HepG2 (cell line): ENCODE results near the gene ITCH. TPM values are rescaled to one million over a fixed set of nuclear protein-coding genes. Genes with fewer than 3 reads are reported as not detected.

Experiments
- ATAC-seq: fragments of 200-7000 bp; cut with Tn5 transposase; 3 replicates; pipeline ENCODE4 v1.9.1; 2020; ENCODE audit warnings: mild to moderate bottlenecking, moderate library complexity
- BruUV-seq: library from RNA; stranded (reverse); fragments of 400-500 nt; replicated peaks from 2 replicates; lab custom pipeline; 2021; lab: Mats Ljungman, UMichigan
- CTCF ChIA-PET: fragments of 300-600 bp; formaldehyde crosslinking; extraction: SDS; loops from one replicate; lab custom pipeline; 2021; ENCODE audit warnings: low total read pairs, inconsistent platforms, low intra/inter-chr PET ratio; lab: Yijun Ruan, JAX
- POLR2A ChIA-PET: fragments of 350-600 bp; sonication (Branson Sonifier 250); formaldehyde crosslinking; loops from one replicate; lab custom pipeline; 2020; ENCODE audit warnings: antibody characterized with exemption, inconsistent platforms; lab: Yijun Ruan, JAX
- DNase-seq: peaks from one replicate; pipeline ENCODE4 v3.0.0-alpha.2; 2015; ENCODE audit warnings: low spot score
- FAIRE-seq: peaks from 3 replicates; lab custom pipeline; 2011; peaks lifted over from hg19 to GRCh38; lab: Jason Lieb, UNC
- H2AFZ ChIP-seq: one replicate; pipeline ENCODE4 v1.6.1; 2011; ENCODE audit warnings: low read length, inconsistent platforms
- H3K27ac ChIP-seq: fragments of 300-600 bp; 3 replicates; pipeline ENCODE4 v1.8.0; 2011; ENCODE audit warnings: mixed run types, mild to moderate bottlenecking, mixed read lengths, low read length, inconsistent platforms; ENCODE audit not compliant: insufficient read depth; ENCODE audit errors: extremely low read length
- H3K27me3 ChIP-seq, 2 experiments: fragments of 200-600 bp in 1 of 2; 2 replicates in 1 of 2; 3 replicates in 1 of 2; pipeline versions ENCODE4 v1.6.0 to v1.8.0; 2011; ENCODE audit warnings: low read length in 2 of 2, mild to moderate bottlenecking in 2 of 2, moderate library complexity in 2 of 2, inconsistent platforms in 1 of 2; ENCODE audit not compliant: insufficient read depth in 2 of 2, control insufficient read depth in 1 of 2
- H3K36me3 ChIP-seq, 2 experiments: fragments of 200-600 bp in 1 of 2; replicated peaks in 1 of 2; 2 replicates in 1 of 2; 3 replicates in 1 of 2; pipeline versions ENCODE4 v1.5.1 to v1.8.0; 2011; ENCODE audit warnings: low read length in 2 of 2, inconsistent platforms in 1 of 2; ENCODE audit not compliant: insufficient read depth in 2 of 2, control insufficient read depth in 1 of 2
- H3K4me1 ChIP-seq: 2 replicates; pipeline ENCODE4 v1.5.1; 2012; ENCODE audit warnings: low read length, inconsistent platforms; ENCODE audit not compliant: insufficient read depth
- H3K4me2 ChIP-seq: 2 replicates; pipeline ENCODE4 v1.6.0; 2011; ENCODE audit warnings: low read depth, low read length, inconsistent platforms
- H3K4me3 ChIP-seq, 3 experiments: fragments of 200-600 bp in 1 of 3; sonication (generic), shearing (Covaris generic) in 1 of 3; replicated peaks in 1 of 3; 2 replicates each; pipeline ENCODE4 v1.5.1; 2011 to 2016; ENCODE audit warnings: low read length in 3 of 3, inconsistent platforms in 2 of 3, low read depth in 2 of 3, mild to moderate bottlenecking in 2 of 3, control low read depth in 1 of 3, mixed read lengths in 1 of 3; ENCODE audit not compliant: insufficient read depth in 1 of 3
- H3K79me2 ChIP-seq: one replicate; pipeline ENCODE4 v1.6.1; 2011; ENCODE audit warnings: low read length, inconsistent platforms; ENCODE audit not compliant: insufficient read depth
- H3K9ac ChIP-seq: 2 replicates; pipeline ENCODE4 v1.6.0; 2011; ENCODE audit warnings: mild to moderate bottlenecking, low read depth, low read length, inconsistent platforms; ENCODE audit not compliant: insufficient read depth
- H3K9me3 ChIP-seq: 2 replicates; pipeline ENCODE4 v1.5.1; 2012; ENCODE audit warnings: mild to moderate bottlenecking, low read length
- H4K20me1 ChIP-seq: 2 replicates; pipeline ENCODE4 v1.6.0; 2011; ENCODE audit warnings: inconsistent platforms, mild to moderate bottlenecking, low read length, moderate library complexity; ENCODE audit not compliant: insufficient read depth
- HIVEP1 ChIP-seq: sonication (generic); formaldehyde crosslinking; IDR thresholded peaks from 2 replicates; pipeline ENCODE4 v1.4.0; 2020; ENCODE audit warnings: mild to moderate bottlenecking, missing genetic modification reagents
- MLLT10 ChIP-seq: sonication (generic); formaldehyde crosslinking; IDR thresholded peaks from 2 replicates; pipeline ENCODE4 v1.4.0; 2020; ENCODE audit warnings: missing genetic modification reagents
- POGZ ChIP-seq: sonication (generic); formaldehyde crosslinking; IDR thresholded peaks from 2 replicates; pipeline ENCODE4 v1.4.0; 2020; ENCODE audit warnings: mild to moderate bottlenecking, missing genetic modification reagents
- SAP130 ChIP-seq: IDR thresholded peaks from 2 replicates; pipeline ENCODE4 v1.6.1; 2016; ENCODE audit warnings: low read depth
- SNAPC4 ChIP-seq: sonication (generic); formaldehyde crosslinking; IDR thresholded peaks from 2 replicates; pipeline ENCODE4 v1.4.0; 2020; ENCODE audit warnings: mild to moderate bottlenecking, missing genetic modification reagents
- ZBTB20 ChIP-seq: sonication (generic); formaldehyde crosslinking; IDR thresholded peaks from 2 replicates; pipeline ENCODE4 v1.8.1; 2023; ENCODE audit warnings: missing genetic modification reagents, low read depth, mild to moderate bottlenecking, borderline replicate concordance
- ZEB1 ChIP-seq: IDR thresholded peaks from 2 replicates; pipeline ENCODE4 v1.6.1; 2012; ENCODE audit warnings: mild to moderate bottlenecking, low read depth, inconsistent platforms; ENCODE audit not compliant: insufficient replicate concordance
- ZNF281 ChIP-seq: sonication (generic); formaldehyde crosslinking; IDR thresholded peaks from 2 replicates; pipeline ENCODE4 v1.4.0; 2020; ENCODE audit warnings: missing genetic modification reagents, borderline replicate concordance
- ZNF432 ChIP-seq: sonication (generic); formaldehyde crosslinking; IDR thresholded peaks from 2 replicates; pipeline ENCODE4 v1.5.0; 2020; ENCODE audit warnings: missing genetic modification reagents, mild to moderate bottlenecking, borderline replicate concordance
- ZNF496 ChIP-seq: sonication (generic); formaldehyde crosslinking; IDR thresholded peaks from 2 replicates; pipeline ENCODE4 v1.8.1; 2023; ENCODE audit warnings: mild to moderate bottlenecking, moderate library complexity, missing genetic modification reagents; ENCODE audit not compliant: insufficient replicate concordance
- ZNF614 ChIP-seq: IDR thresholded peaks from 2 replicates; pipeline ENCODE4 v1.6.1; 2018; ENCODE audit warnings: missing biosample characterization, missing genetic modification reagents, inconsistent platforms, borderline replicate concordance
- ZNF746 ChIP-seq: sonication (generic); formaldehyde crosslinking; IDR thresholded peaks from 2 replicates; pipeline ENCODE4 v1.8.0; 2022; ENCODE audit warnings: mild to moderate bottlenecking, missing genetic modification reagents
- WGBS: methylation state at CpG from one replicate; pipeline ENCODE4 v1.1.6; 2017; ENCODE audit warnings: low lambda C conversion rate; 5-methylcytosine and 5-hydroxymethylcytosine counted together
- in situ Hi-C: cut with HindIII; loops from 2 replicates; pipeline ENCODE4 v1.10.0; 2017; ENCODE audit warnings: low pct_unique_long_range_greater_than_20kb; ENCODE audit not compliant: extremely low pct_ligation_motif_present
- intact Hi-C: fragments of 100-400 bp; cut with micrococcal nuclease; formaldehyde crosslinking; loops from one replicate; pipeline ENCODE4 v1.10.0; 2022; ENCODE audit not compliant: unreplicated experiment
- polyA plus RNA-seq, 8 experiments: library from polyadenylated mRNA; depleted of rRNA in 3 of 8; stranded (reverse) in 7 of 8; unstranded in 1 of 8; fragments of >200 nt; fragmentation: Illumina TruSeq in 4 of 8; extraction: Trizol in 4 of 8; gene quantifications; 2 replicates each; pipeline versions ENCODE4 v1.2.1 to v1.2.3, GENCODE V29; 2011 to 2016; ENCODE audit warnings: low read depth in 4 of 8, missing spikeins in 1 of 8, mixed read lengths in 1 of 8; ENCODE audit not compliant: insufficient read depth in 1 of 8
- total RNA-seq, 5 experiments: library from RNA; depleted of rRNA; stranded (reverse); fragments of >200 nt; fragmentation: Illumina TruSeq; extraction: Trizol; gene quantifications; 2 replicates each; pipeline ENCODE4 v1.2.3, GENCODE V29; 2016; ENCODE audit warnings: low read depth in 1 of 5
- TF ChIP-seq, protein P1 (sequence below): sonication (generic); formaldehyde crosslinking; IDR thresholded peaks from 2 replicates; pipeline ENCODE4 v1.5.1; 2020; ENCODE audit warnings: mild to moderate bottlenecking, moderate library complexity, missing genetic modification reagents

The ITCH gene
- total and polyA plus RNA-seq, 2 of the 13 experiments (the other 11 are each of a cell fraction or from before 2014, with no cell fraction given): 20.5 to 112 TPM

DNA sequence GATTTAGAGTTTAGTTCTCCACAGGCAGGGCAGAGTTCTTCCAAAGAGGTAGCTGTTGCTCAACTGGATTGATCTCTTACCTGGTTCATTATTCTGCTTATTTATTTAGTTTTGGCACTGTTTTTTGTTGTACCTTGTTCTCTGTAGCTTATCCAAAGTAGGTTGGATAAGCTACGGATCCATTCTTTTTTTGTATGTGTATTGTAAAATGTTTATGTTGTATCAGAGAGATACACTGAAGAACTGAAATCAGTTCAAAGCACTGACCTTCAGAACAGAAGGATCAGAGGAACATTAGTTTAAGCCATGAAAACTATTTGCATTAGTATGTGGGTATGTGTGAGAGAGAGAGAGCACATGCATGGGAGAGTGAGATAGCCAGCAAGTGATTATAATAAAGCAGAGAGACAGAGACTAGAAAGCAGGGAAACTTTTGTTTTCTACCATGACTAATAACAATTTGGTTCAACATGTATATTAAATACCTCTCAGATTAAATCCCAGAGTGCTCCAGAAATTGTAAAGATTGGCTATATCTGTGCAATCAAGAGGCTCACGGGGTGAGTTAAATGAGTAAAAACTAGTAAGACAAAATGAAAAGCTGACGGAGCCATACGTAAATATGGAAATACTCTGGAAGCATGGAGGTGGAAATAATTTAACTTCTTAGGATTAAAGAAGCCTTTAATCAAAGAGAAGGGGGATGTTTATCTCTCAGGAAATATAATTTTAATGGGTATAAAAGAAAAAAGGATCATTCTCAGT is 40.2 kb downstream of the ITCH start:
- intact Hi-C loops: loop anchor here (1.0 kb wide), 1 partner anchor 91 kb away; no protein-coding TSS in a partner anchor
- H3K4me2 ChIP-seq: peak overlapping the region; percentile 10; the same call in 1 of the 2 replicates
- H4K20me1 ChIP-seq: peaks cover 33% of the 10 kb centered on the region
- TF ChIP-seq ZBTB20 (CRISPR knock-in tag): peak; percentile 40; the same call in 1 of the 2 replicates
- TF ChIP-seq ZNF432 (CRISPR knock-in tag): no peak
- no peak for TF ChIP-seq SNAPC4
- 0 out of 2 replicates have a peak, but pooled peaks have one; percentile 38 for TF ChIP-seq POGZ (CRISPR knock-in tag)
- TF ChIP-seq MLLT10: no peak
- TF ChIP-seq ZNF281: no peak
- no peak for TF ChIP-seq HIVEP1
- TF ChIP-seq, protein P1, sequence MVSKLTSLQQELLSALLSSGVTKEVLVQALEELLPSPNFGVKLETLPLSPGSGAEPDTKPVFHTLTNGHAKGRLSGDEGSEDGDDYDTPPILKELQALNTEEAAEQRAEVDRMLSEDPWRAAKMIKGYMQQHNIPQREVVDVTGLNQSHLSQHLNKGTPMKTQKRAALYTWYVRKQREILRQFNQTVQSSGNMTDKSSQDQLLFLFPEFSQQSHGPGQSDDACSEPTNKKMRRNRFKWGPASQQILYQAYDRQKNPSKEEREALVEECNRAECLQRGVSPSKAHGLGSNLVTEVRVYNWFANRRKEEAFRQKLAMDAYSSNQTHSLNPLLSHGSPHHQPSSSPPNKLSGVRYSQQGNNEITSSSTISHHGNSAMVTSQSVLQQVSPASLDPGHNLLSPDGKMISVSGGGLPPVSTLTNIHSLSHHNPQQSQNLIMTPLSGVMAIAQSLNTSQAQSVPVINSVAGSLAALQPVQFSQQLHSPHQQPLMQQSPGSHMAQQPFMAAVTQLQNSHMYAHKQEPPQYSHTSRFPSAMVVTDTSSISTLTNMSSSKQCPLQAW (CRISPR knock-in tag): no peak
- TF ChIP-seq SAP130 (CRISPR knock-in tag): peak; percentile 49
- peak; percentile 76 for TF ChIP-seq ZEB1
- peak; percentile 48; the same call in 1 of the 2 replicates for TF ChIP-seq ZNF614 (CRISPR knock-in tag)
- TF ChIP-seq ZNF496 (CRISPR knock-in tag): no peak
- no peak for TF ChIP-seq ZNF746

More for the DNA sequence above, 40.2 kb downstream of the ITCH start:
- peaks cover 73% of the 10 kb centered on the region for H3K79me2 ChIP-seq
- peak; percentile 70 for ATAC-seq
- no TSS peak for BruUV-seq
- peaks cover 9 to 21% of the 10 kb centered on the region in 2 experiments; a peak in 4 of 5 replicates for H3K36me3 ChIP-seq
- H3K27ac ChIP-seq: peak overlapping the region; percentile 54
- FAIRE-seq: peak; percentile 34
- peaks cover 88% of the 10 kb centered on the region for H3K4me1 ChIP-seq
- POLR2A ChIA-PET: interaction anchor here (1.1 to 3.5 kb wide), 6 partner anchors 9 to 113 kb away, joined by 3 to 10 read pairs (median 4); partner anchors contain the start of genes DYNLRB1 and ITCH
- CTCF ChIA-PET: interaction anchor here (2.4 kb wide), 1 partner anchor 91 kb away, joined by 9 read pairs; no protein-coding TSS in a partner anchor
- peak; percentile 78 for DNase-seq
- in situ Hi-C loops: no loop called here
- no peaks in the 10 kb centered on the region for H3K27me3 ChIP-seq
- no peak overlapping the region for H3K4me3 ChIP-seq
- 74% methylated on average over 4 of the region's 4 CpGs for WGBS
- no peak overlapping the region for H2AFZ ChIP-seq
- no peaks in the 10 kb centered on the region for H3K9me3 ChIP-seq
- H3K9ac ChIP-seq: no peak overlapping the region
